Thyroid gland (tissue), 4 donors: ENCODE results near the gene HTR2A.

Source experiments
- CTCF ChIP-seq, 6 experiments: fragments of 200-600 bp in 3 of 6; fragments of 450-650 bp in 3 of 6; sonication (generic) in 3 of 6; IDR thresholded peaks; one replicate each; pipeline ENCODE4 v1.5.1; 2016 to 2019; ENCODE audit warnings: antibody characterized with exemption in 6 of 6, mild to moderate bottlenecking in 2 of 6, inconsistent platforms in 1 of 6, moderate library complexity in 1 of 6
- POLR2A ChIP-seq, 2 donors: fragments of 450-650 bp; IDR thresholded peaks; one replicate each; pipeline ENCODE4 v1.6.1; 2017; ENCODE audit warnings: antibody characterized with exemption in 2 of 2, mild to moderate bottlenecking in 2 of 2, moderate library complexity in 1 of 2

- TF ChIP-seq CTCF (IDR thresholded peaks at IDR 0.05) (no peak), POLR2A (IDR thresholded peaks at IDR 0.05) (no peak)
Measured at GRCh38 chr13:46810440-46810839, 86.4 kb downstream of the HTR2A start.
